BE2C (cell line): ENCODE measurements around the gene TNNI2.

ENCODE experiments used
- DNase-seq: peaks from one replicate; pipeline ENCODE4 v3.0.0-alpha.2; 2020
- H3K27me3 ChIP-seq: fragments of 250-450 bp; sonication (Bioruptor Pico); 2 replicates; pipeline ENCODE4 v1.5.1; 2020; ENCODE audit warnings: mild to moderate bottlenecking
- H3K36me3 ChIP-seq: fragments of 250-450 bp; sonication (Bioruptor Pico); 2 replicates; pipeline ENCODE4 v1.5.1; 2020; ENCODE audit warnings: mild to moderate bottlenecking
- H3K4me1 ChIP-seq: fragments of 250-450 bp; sonication (Bioruptor Pico); 2 replicates; pipeline ENCODE4 v1.5.1; 2020
- H3K4me3 ChIP-seq: 2 replicates; pipeline ENCODE4 v1.5.1; 2011; ENCODE audit warnings: low read depth, low read length
- H3K9me3 ChIP-seq: fragments of 250-450 bp; sonication (Bioruptor Pico); 2 replicates; pipeline ENCODE4 v1.5.1; 2020
- TF ChIP-seq, protein P1 (sequence below): IDR thresholded peaks from 2 replicates; pipeline ENCODE4 v1.5.1; 2012; ENCODE audit warnings: mild to moderate bottlenecking, low read depth, low read length

Gene TNNI2

DNA sequence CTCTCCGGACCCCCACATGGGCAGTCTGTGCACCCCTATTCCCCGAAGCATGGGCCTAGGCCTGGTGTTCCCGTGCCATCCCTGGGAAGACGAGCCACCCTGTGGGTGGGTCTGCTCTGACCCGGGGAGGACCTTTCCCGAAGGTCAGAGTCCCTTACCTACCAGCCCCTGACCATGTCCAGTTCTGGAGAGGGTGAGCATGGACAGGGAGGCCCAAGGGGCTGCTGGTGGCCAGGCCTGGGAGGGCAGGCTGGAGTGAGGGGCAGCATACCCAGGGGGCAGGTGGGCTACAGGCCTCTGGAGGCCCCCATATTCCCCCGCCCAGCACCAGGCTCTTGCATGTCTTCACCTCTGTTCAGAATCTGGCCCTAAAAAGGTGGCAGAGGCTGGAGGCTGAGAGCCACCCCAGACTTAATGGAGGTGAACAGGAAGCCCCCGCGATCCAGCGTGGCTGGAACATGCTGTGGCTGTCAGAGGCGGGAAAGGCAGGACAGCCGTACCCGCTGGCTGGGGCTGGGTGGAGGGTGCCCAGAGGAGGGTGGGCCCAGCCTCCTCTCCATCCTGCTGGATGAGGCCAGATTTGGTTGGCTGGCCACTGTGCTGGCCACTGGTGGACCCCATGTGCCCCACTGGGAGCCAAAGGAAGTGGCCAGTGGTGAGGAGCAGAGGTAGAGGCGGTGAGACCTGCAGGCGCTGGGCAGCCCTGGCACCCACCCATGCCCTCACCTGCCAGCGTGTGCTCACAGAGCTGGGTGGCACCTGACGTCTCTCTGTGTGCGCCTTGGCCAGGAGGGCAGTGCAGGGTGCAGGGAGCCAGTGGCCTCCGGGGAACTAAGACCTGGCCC lies 15.2 kb upstream of the TNNI2 start:
- Histone ChIP-seq H3K36me3 (no peaks in the 10 kb centered on the region), H3K9me3 (no peaks in the 10 kb centered on the region), H3K4me1 (peaks cover 10% of the 10 kb centered on the region), H3K4me3 (no peak overlapping the region), H3K27me3 (no peaks in the 10 kb centered on the region; the same call in 1 of the 2 replicates)
- TF ChIP-seq, protein P1, sequence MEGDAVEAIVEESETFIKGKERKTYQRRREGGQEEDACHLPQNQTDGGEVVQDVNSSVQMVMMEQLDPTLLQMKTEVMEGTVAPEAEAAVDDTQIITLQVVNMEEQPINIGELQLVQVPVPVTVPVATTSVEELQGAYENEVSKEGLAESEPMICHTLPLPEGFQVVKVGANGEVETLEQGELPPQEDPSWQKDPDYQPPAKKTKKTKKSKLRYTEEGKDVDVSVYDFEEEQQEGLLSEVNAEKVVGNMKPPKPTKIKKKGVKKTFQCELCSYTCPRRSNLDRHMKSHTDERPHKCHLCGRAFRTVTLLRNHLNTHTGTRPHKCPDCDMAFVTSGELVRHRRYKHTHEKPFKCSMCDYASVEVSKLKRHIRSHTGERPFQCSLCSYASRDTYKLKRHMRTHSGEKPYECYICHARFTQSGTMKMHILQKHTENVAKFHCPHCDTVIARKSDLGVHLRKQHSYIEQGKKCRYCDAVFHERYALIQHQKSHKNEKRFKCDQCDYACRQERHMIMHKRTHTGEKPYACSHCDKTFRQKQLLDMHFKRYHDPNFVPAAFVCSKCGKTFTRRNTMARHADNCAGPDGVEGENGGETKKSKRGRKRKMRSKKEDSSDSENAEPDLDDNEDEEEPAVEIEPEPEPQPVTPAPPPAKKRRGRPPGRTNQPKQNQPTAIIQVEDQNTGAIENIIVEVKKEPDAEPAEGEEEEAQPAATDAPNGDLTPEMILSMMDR = no peak
- DNase-seq = no peak

- no peaks in the 10 kb centered on the region for H3K36me3 ChIP-seq
- H3K4me1 ChIP-seq = peaks cover 10% of the 10 kb centered on the region
- no peaks in the 10 kb centered on the region; the same call in 1 of the 2 replicates for H3K27me3 ChIP-seq
- TF ChIP-seq, protein P1 = no peak
- no peak overlapping the region for H3K4me3 ChIP-seq
- H3K9me3 ChIP-seq = no peaks in the 10 kb centered on the region
- DNase-seq = no peak
Observed at GRCh38 chr11:1824221-1825038, 14.4 kb upstream of the TNNI2 start.

- Histone ChIP-seq H3K9me3 (no peaks in the 10 kb centered on the region), H3K4me1 (peaks cover 10% of the 10 kb centered on the region), H3K27me3 (no peaks in the 10 kb centered on the region; the same call in 1 of the 2 replicates), H3K4me3 (no peak overlapping the region), H3K36me3 (no peaks in the 10 kb centered on the region)
- TF ChIP-seq, protein P1 = no peak; the same call in 1 of the 2 replicates
- no peak for DNase-seq
Observed at GRCh38 chr11:1825039-1825740, 13.6 kb upstream of the TNNI2 start.

GRCh38 chr11:1825785-1826451 lies 12.9 kb upstream of the TNNI2 start:
- Histone ChIP-seq H3K9me3 (no peaks in the 10 kb centered on the region), H3K36me3 (no peaks in the 10 kb centered on the region), H3K4me3 (no peak overlapping the region), H3K27me3 (no peaks in the 10 kb centered on the region; the same call in 1 of the 2 replicates), H3K4me1 (peaks cover 10% of the 10 kb centered on the region)
- TF ChIP-seq, protein P1 = no peak
- DNase-seq = no peak

GRCh38 chr11:1826552-1827094 lies 12.2 kb upstream of the TNNI2 start:
- Histone ChIP-seq H3K4me3 (no peak overlapping the region), H3K9me3 (no peaks in the 10 kb centered on the region), H3K27me3 (no peaks in the 10 kb centered on the region; the same call in 1 of the 2 replicates), H3K4me1 (peaks cover 10% of the 10 kb centered on the region), H3K36me3 (no peaks in the 10 kb centered on the region)
- peak; percentile 41 for DNase-seq
- TF ChIP-seq, protein P1 = peak; percentile 40
